GM19324 (cell line): ENCODE results near the gene CPN2.

Source experiments
- ATAC-seq: cut with Tn5 transposase; IDR thresholded peaks from one replicate; pipeline ENCODE4 v1.9.1; 2021; ENCODE audit warnings: mild to moderate bottlenecking, moderate library complexity; ENCODE audit not compliant: unreplicated experiment, low FRiP score

Gene CPN2

DNA sequence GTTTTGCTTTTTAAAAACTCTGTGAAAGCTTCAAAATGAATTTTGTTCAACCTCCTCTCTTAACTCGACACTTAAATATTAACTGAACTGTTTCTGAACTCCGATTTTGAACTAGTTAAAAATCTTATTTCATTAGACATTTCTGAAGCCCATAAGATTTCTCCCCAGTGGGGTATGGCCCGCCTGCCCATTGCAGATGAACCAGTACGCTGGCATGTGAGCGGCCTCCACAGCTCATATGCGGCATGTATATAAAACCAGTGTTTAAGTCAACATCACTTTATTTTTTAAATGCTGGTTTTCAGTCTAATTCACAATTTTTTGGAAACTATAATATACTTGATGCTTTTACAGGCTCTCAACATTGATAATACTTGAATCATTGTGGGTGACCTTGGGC is 50.2 kb downstream of the CPN2 start:
- no peak for ATAC-seq

DNA sequence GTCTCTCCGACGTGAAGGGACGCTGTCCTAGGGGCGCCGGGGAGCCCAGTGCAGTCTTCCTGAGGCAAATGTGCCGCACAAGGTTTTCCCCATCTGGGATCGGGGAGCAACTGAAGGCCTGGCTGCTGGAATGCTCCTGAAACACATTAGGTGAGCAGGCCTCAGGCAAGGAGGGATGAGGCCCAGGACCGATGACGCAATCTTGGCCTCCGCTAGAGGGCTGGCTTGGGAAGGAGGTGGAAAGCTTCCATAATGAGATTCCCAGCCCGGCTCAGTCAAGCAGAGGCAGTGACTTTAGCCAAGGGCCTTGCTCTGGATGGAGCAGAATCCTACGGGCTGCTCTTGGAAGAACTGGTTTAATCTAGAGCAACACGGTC is 50.8 kb downstream of the CPN2 start:
- ATAC-seq = no peak

DNA sequence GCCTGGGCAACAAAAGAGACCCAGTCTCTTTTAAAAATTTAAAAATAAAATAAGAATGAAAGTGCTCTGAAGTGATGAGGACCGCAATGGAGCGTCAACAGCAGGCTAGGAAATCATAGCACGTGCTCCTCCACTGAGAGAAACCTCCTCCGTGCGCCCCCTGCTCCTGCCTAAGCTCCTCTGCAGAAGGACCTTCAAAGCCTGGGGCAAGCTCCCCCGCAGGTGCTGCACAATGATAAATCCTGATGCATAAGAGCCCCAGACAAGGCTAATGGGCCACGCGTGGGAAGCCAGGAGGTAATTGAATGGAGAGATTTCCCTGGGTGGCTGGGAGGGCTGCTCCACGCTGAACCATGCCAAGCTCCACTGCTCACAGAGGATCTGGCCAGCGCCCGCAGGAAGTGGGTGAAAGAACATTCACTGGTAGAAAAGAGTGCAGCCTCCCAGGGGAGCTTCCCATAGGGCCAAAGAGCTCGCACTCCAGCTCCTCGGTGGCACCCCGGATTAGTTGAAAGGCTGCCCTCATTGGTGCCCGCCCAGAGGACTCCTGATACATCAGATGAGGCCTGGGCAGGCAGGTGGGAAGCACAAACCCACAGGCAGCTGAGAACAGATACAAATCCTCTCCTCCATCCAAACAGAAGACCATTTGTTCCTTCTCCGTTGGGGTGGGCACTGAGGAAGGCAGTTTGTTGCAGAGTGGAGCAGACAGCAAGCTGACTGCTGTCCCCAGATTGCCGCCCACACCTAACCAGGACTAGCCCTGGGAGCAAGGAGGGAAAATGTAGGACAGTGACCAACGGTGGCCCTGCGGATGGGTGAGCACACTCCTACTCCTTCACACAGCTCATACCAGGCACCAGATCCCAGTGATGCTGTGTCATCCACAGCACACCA is 52.5 kb downstream of the CPN2 start:
- ATAC-seq = no peak

DNA sequence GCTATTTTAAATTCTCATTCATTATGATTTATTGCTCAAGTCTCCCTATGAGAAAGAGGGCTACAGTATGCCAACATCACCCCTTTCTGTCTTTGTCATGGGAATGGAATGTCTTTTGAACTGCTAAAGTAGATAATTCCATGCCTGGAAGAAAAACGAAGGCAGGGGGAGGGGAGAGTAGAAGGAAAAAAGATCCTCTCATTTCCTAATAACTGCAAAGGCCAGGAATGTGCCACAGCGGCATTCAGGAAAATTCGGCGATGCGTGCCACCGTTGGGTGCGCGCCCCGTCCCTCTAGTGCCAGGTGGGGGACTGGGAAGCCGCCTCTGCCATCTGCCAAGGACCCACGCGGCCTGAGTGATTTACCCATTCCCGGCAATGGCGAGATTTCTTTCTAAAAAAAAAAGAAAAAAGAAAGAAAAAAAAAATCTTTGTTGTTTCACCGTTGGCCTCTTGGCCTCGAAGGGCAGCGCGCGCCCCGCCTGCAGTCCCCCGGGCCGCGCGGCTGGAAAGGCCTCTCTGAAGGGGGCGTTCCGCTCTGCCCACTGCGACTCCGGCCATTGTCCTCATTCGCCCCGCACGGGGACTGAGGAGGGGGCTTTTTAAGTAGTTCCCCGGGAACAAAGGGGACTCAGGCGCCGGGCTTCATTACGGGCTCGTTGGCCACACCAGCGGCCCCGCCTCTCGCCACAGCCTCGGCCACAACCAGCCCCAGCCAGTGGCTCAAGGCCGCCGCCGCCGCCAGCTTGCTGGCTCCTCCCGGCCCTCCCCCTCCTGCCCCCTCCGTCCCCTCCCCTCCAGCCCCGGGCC is 54.5 kb downstream of the CPN2 start:
- no peak for ATAC-seq

DNA sequence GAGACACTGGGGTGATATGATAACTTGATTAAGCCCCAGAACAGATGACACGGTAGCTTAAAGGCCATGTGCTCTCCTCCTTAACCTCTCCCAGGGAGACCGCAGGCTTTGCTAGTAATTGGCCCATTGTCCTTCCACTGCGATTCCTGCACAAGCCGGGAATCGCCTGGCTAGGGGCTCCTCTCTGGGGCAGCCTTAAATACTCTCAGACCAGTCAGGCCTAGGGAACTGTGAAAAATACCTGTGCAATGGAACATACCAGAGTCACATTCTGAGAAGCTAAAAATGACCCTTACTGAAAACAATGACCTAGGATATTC is 56.3 kb downstream of the CPN2 start:
- no peak for ATAC-seq

DNA sequence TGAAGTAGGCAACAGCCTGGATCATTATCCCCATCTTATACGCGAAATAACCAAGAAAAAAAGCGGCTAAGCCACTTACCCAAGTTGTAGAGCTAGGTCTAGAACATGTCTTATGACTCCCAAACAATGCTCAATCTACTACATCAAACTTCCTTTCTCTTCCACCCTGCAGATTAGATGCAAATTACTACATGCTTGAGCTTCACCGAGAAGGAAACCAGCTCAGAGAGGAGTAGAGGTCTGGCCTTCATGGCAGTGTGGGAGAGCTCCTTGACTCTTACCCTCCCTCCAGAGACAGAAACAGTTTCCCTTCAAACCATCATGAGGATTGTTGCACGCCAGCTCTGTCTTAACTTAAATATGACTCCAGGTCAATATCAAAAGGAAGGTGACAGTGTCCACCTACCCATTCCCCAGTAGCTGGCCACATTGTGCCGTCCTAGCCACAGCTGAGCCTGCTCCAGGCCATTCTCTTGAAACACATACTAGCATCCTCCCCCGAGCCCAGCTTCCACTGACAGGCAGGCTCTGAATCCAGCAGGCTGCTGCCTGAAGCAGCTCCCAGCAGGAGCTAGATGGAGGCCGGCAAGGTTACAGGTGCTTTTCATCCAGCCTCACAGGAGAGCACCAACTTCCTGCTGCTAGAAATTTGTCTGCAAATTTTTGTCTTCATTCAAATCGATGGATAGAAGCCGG is 56.8 kb downstream of the CPN2 start:
- ATAC-seq = no peak

DNA sequence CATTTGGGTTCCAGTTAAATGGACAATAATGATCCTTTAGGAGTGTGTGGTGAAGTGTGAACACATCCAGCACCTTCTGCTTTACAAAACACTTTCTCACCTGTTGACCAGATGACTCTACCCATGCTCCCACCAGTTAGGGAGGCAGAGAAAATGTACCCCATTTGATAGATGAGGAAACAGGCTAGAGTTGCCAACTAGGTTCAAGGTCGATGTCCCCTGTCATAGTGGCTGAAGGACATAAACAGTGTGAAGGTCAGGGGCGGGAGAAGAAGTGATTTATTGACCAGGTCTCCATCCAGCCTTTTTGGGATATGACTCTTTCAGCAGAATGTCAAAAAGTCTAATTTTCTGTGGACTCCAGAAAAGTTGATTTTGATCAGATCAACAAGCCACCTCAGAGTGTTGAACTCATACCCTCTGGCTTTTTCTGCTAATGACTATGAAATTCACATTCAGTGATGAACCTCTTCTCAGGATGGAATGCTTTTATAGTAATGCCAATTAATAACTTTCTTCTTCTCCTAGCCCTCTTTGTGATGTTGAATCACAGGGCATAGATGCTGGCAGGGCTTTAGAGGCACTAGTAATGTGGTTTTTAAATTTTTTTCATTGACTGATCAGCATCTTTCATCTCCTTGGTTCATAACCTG is 57.5 kb downstream of the CPN2 start:
- ATAC-seq = no peak

DNA sequence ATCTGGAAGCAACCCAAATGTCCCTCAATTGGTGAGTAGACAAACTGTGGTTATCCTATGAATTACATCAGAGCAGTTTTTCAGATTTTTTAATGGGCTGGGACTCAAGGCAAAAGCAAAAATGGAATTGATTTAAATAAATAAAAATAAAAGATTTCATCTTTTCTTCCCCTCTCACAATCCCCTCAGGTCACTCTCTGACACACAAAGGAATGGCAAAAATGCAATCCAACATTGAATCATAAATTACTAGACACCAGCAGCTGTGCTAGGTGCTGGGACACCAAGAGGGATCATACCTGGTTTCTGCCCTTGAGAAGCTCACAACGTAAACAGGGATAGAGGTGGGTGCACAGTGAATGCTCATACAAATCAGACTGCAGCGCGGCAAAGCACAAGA is 58.8 kb downstream of the CPN2 start:
- no peak for ATAC-seq
